SK-N-SH (cell line): ENCODE results near the gene S100P. TPM values are rescaled to one million over a fixed set of nuclear protein-coding genes. Genes with fewer than 3 reads are reported as not detected.

Source experiments
- CTCF ChIA-PET: fragments of 300-600, 350-600 bp; formaldehyde crosslinking; extraction: SDS; loops from one replicate; lab custom pipeline; 2021; lab: Yijun Ruan, JAX
- POLR2A ChIA-PET: fragments of 350-600 bp; sonication (Branson Sonifier 250); formaldehyde crosslinking; extraction: SDS; loops from one replicate; lab custom pipeline; 2020; ENCODE audit warnings: antibody characterized with exemption, inconsistent platforms; lab: Yijun Ruan, JAX
- DNase-seq: peaks from one replicate; pipeline ENCODE4 v3.0.0; 2012
- H2AFZ ChIP-seq: fragments of 200-600 bp; sonication (generic); 2 replicates; pipeline ENCODE4 v1.8.1; 2016; ENCODE audit warnings: antibody characterized with exemption, mild to moderate bottlenecking, low read depth
- H3F3A ChIP-seq: fragments of 200-600 bp; sonication (generic); replicated peaks from 2 replicates; pipeline ENCODE3; 2016; ENCODE audit warnings: antibody characterized with exemption, mild to moderate bottlenecking; ENCODE audit not compliant: insufficient read depth
- H3K27ac ChIP-seq, 2 experiments: fragments of 200-500 bp in 1 of 2; fragments of 200-600 bp in 1 of 2; sonication (Bioruptor generic) in 1 of 2; sonication (generic), shearing (Covaris generic) in 1 of 2; 2 replicates each; pipeline versions ENCODE4 v1.5.1 to v1.6.1; 2014 to 2016; ENCODE audit warnings: low read depth in 2 of 2, inconsistent platforms in 1 of 2, low read length in 1 of 2, mild to moderate bottlenecking in 1 of 2, mixed read lengths in 1 of 2
- H3K27me3 ChIP-seq: fragments of 200-600 bp; sonication (generic), shearing (Covaris generic); 2 replicates; pipeline ENCODE4 v1.6.1; 2016; ENCODE audit warnings: mixed run types; ENCODE audit not compliant: insufficient read depth
- H3K36me3 ChIP-seq, 2 experiments: fragments of 200-500 bp in 1 of 2; fragments of 200-600 bp in 1 of 2; sonication (Bioruptor generic) in 1 of 2; sonication (generic) in 1 of 2; replicated peaks in 1 of 2; 2 replicates each; pipeline versions ENCODE3 to v1.5.1; 2014 to 2016; ENCODE audit warnings: low read length in 1 of 2, mild to moderate bottlenecking in 1 of 2; ENCODE audit not compliant: insufficient read depth in 2 of 2, control insufficient read depth in 1 of 2
- H3K4me1 ChIP-seq, 2 experiments: fragments of 200-500 bp in 1 of 2; fragments of 200-600 bp in 1 of 2; sonication (Bioruptor generic) in 1 of 2; sonication (generic), shearing (Covaris generic) in 1 of 2; 2 replicates each; pipeline versions ENCODE4 v1.5.1 to v1.6.1; 2014 to 2016; ENCODE audit warnings: low read depth in 1 of 2, low read length in 1 of 2, mixed run types in 1 of 2; ENCODE audit not compliant: insufficient read depth in 2 of 2, control insufficient read depth in 1 of 2
- H3K4me2 ChIP-seq: fragments of 200-600 bp; sonication (generic), shearing (Covaris generic); 2 replicates; pipeline ENCODE4 v1.6.1; 2017; ENCODE audit warnings: mixed run types
- H3K4me3 ChIP-seq, 2 experiments: fragments of 200-500 bp in 1 of 2; fragments of 200-600 bp in 1 of 2; sonication (Bioruptor generic) in 1 of 2; sonication (generic), shearing (Covaris generic) in 1 of 2; 2 replicates each; pipeline versions ENCODE4 v1.5.1 to v1.8.1; 2014 to 2016; ENCODE audit warnings: low read depth in 2 of 2, inconsistent platforms in 1 of 2, low read length in 1 of 2, mild to moderate bottlenecking in 1 of 2, mixed read lengths in 1 of 2, moderate library complexity in 1 of 2
- H3K79me2 ChIP-seq: fragments of 200-600 bp; sonication (generic); 2 replicates; pipeline ENCODE4 v1.8.1; 2017; ENCODE audit warnings: mild to moderate bottlenecking; ENCODE audit not compliant: insufficient read depth
- H3K9ac ChIP-seq: fragments of 200-600 bp; sonication (generic); 2 replicates; pipeline ENCODE4 v1.6.1; 2017; ENCODE audit warnings: mixed run types
- H3K9me2 ChIP-seq: fragments of 200-600 bp; sonication (generic); 2 replicates; pipeline ENCODE4 v1.6.1; 2017; ENCODE audit warnings: mixed run types
- H3K9me3 ChIP-seq: fragments of 200-600 bp; sonication (generic); 2 replicates; pipeline ENCODE4 v1.6.1; 2017; ENCODE audit warnings: mixed run types, mild to moderate bottlenecking, moderate library complexity
- H4K20me1 ChIP-seq: fragments of 200-600 bp; sonication (generic); 2 replicates; pipeline ENCODE4 v1.6.1; 2017; ENCODE audit warnings: mild to moderate bottlenecking, mixed run types; ENCODE audit not compliant: insufficient read depth
- CHD2 ChIP-seq: fragments of 150-350 bp; IDR thresholded peaks from 2 replicates; pipeline ENCODE4 v1.6.1; 2018; ENCODE audit warnings: low read length; ENCODE audit not compliant: partially characterized antibody
- ELF1 ChIP-seq: IDR thresholded peaks from 2 replicates; pipeline ENCODE4 v1.4.0; 2012
- EP300 ChIP-seq, 2 experiments: IDR thresholded peaks; 2 replicates each; pipeline versions ENCODE4 v1.4.0 to v1.6.1; 2012; ENCODE audit warnings: borderline replicate concordance in 1 of 2, low read depth in 1 of 2, low read length in 1 of 2
- FOXM1 ChIP-seq: IDR thresholded peaks from 2 replicates; pipeline ENCODE4 v1.4.0; 2012; ENCODE audit warnings: low read depth, mild to moderate bottlenecking
- JUND ChIP-seq: IDR thresholded peaks from 2 replicates; pipeline ENCODE4 v1.4.0; 2012
- MEF2A ChIP-seq: IDR thresholded peaks from 2 replicates; pipeline ENCODE4 v1.4.0; 2012; ENCODE audit warnings: low read depth, borderline replicate concordance
- NFIC ChIP-seq: IDR thresholded peaks from 2 replicates; pipeline ENCODE4 v1.4.0; 2012; ENCODE audit warnings: borderline replicate concordance
- NRF1 ChIP-seq: IDR thresholded peaks from 2 replicates; pipeline ENCODE4 v1.6.1; 2012; ENCODE audit warnings: low read depth, mild to moderate bottlenecking, low read length
- POLR2AphosphoS5 ChIP-seq: IDR thresholded peaks from 2 replicates; pipeline ENCODE4 v1.6.1; 2012; ENCODE audit warnings: low read depth, low read length
- RAD21 ChIP-seq: IDR thresholded peaks from 2 replicates; pipeline ENCODE4 v1.6.1; 2012; ENCODE audit warnings: mild to moderate bottlenecking, low read length
- RCOR1 ChIP-seq: fragments of 150-350 bp; IDR thresholded peaks from 2 replicates; pipeline ENCODE4 v1.6.1; 2017; ENCODE audit warnings: antibody characterized with exemption, low read length
- RFX5 ChIP-seq: IDR thresholded peaks from 2 replicates; pipeline ENCODE4 v1.6.1; 2012; ENCODE audit warnings: mild to moderate bottlenecking, improper control_type of control experiment, low read length
- RXRA ChIP-seq: IDR thresholded peaks from 2 replicates; pipeline ENCODE4 v1.4.0; 2012; ENCODE audit warnings: low read depth, mild to moderate bottlenecking, borderline replicate concordance
- SIN3A ChIP-seq: IDR thresholded peaks from 2 replicates; pipeline ENCODE4 v1.6.1; 2012; ENCODE audit warnings: low read depth, mild to moderate bottlenecking, low read length, moderate library complexity, borderline replicate concordance
- TAF1 ChIP-seq: IDR thresholded peaks from 2 replicates; pipeline ENCODE4 v1.6.1; 2012; ENCODE audit warnings: low read depth, mild to moderate bottlenecking, low read length, moderate library complexity, borderline replicate concordance
- TCF12 ChIP-seq: IDR thresholded peaks from 2 replicates; pipeline ENCODE4 v1.4.0; 2012
- TEAD4 ChIP-seq: IDR thresholded peaks from 2 replicates; pipeline ENCODE4 v1.4.0; 2012; ENCODE audit warnings: mild to moderate bottlenecking, borderline replicate concordance; ENCODE audit not compliant: insufficient read depth
- YY1 ChIP-seq: IDR thresholded peaks from 2 replicates; pipeline ENCODE4 v1.4.0; 2012; ENCODE audit warnings: low read depth, mild to moderate bottlenecking
- WGBS: methylation state at CpG from one replicate; pipeline ENCODE4 v1.1.6; 2017; ENCODE audit warnings: low lambda C conversion rate; 5-methylcytosine and 5-hydroxymethylcytosine counted together
- polyA plus RNA-seq, 3 experiments: library from polyadenylated mRNA; depleted of rRNA; stranded (reverse); fragments of >200 nt; gene quantifications; 2 replicates each; pipeline ENCODE4 v1.2.3, GENCODE V29; 2012
- TF ChIP-seq, protein P1 (sequence below): IDR thresholded peaks from 2 replicates; pipeline ENCODE4 v1.4.0; 2012; ENCODE audit warnings: low read depth
- TF ChIP-seq, protein P2 (sequence below): IDR thresholded peaks from 2 replicates; pipeline ENCODE4 v1.4.0; 2012; ENCODE audit warnings: low read depth, borderline replicate concordance
- TF ChIP-seq, protein P3 (sequence below): fragments of 200-600 bp; sonication (generic); IDR thresholded peaks from 2 replicates; pipeline ENCODE4 v1.6.1; 2017; ENCODE audit warnings: antibody characterized with exemption, mild to moderate bottlenecking, moderate library complexity
- TF ChIP-seq, protein P4 (sequence below): IDR thresholded peaks from 2 replicates; pipeline ENCODE4 v1.4.0; 2012; ENCODE audit warnings: low read depth, borderline replicate concordance

Gene S100P
- polyA plus RNA-seq, 1 of the 3 experiments (the other 2 are of a cell fraction), result not detected

DNA sequence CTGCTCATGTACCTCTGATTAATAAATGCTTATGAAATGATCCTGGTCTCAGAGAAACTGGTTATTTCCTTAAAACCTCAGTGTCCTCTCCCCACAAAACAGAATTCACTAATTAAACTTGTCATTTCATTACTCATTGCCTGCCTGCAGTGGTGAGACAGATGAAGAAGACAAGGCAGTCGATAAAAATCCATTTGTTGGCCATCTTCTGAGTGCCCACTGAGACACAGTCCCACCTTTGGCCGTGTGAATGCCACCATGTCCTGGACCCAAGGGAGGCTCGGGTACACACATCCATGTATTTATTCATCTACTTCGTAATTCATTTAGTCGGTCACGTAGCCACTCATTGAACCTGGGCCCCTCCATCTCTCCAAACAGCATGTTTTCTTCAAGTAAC lies 3.5 kb downstream of the S100P start:
- H3K4me2 ChIP-seq, result no peak overlapping the region
- no peaks in the 10 kb centered on the region for H3K9me2 ChIP-seq
- peaks cover 0 to 19% of the 10 kb centered on the region in 2 experiments; a peak in 1 of 4 replicates for H3K4me1 ChIP-seq
- no peaks in the 10 kb centered on the region for H4K20me1 ChIP-seq
- H3K9me3 ChIP-seq, result no peaks in the 10 kb centered on the region
- H2AFZ ChIP-seq, result no peak overlapping the region
- peaks cover 4% of the 10 kb centered on the region; the same call in 1 of the 2 replicates for H3K79me2 ChIP-seq
- DNase-seq, result no peak
- no peak for TF ChIP-seq SIN3A
- TF ChIP-seq TEAD4, result no peak
- TF ChIP-seq POLR2AphosphoS5, result no peak
- H3F3A ChIP-seq, result no peaks in the 10 kb centered on the region
- no peak overlapping the region for H3K9ac ChIP-seq
- WGBS, result 91% methylated on average over 6 of the region's 6 CpGs
- H3K36me3 ChIP-seq, result no peaks in the 10 kb centered on the region
- POLR2A ChIA-PET, result no interaction called here
- no peak overlapping the region for H3K27ac ChIP-seq
- CTCF ChIA-PET, result no interaction called here
- H3K4me3 ChIP-seq, result no peak overlapping the region
- H3K27me3 ChIP-seq, result no peaks in the 10 kb centered on the region

DNA sequence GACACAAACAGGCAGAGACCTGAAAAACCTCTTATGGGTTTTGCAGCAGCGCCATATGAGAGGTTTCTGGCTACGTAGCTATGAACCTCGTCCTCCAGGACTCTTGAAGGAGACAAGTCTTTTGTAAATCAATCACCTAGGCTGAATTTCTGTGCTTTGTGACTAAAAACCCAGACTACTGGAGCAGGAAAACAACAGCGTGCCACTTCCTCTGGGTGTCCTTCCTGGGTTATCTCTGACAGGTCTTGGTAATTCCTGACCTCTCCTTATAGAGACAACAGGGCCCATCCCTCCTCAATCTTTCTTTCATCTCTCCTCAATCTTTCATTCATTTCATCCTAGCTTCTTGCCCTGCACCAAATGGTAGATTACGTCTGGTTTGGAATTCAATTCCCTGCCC lies 5.7 kb downstream of the S100P start:
- Histone ChIP-seq H3K4me3 (no peak overlapping the region), H3K36me3 (peaks cover 8 to 10% of the 10 kb centered on the region in 2 experiments), H3K9ac (no peak overlapping the region), H3K27ac (no peak overlapping the region), H3K9me3 (no peaks in the 10 kb centered on the region), H3F3A (no peaks in the 10 kb centered on the region), H3K79me2 (peaks cover 26% of the 10 kb centered on the region), H2AFZ (no peak overlapping the region), H4K20me1 (no peaks in the 10 kb centered on the region), H3K4me1 (peaks cover 0 to 14% of the 10 kb centered on the region in 2 experiments; a peak in 1 of 4 replicates), H3K9me2 (no peaks in the 10 kb centered on the region), H3K27me3 (no peaks in the 10 kb centered on the region), H3K4me2 (no peak overlapping the region)
- CTCF ChIA-PET, result interaction anchor here (1.3 kb wide), 1 partner anchor 35 kb away, joined by 4 read pairs; no protein-coding TSS in a partner anchor
- 83% methylated on average over 5 of the region's 5 CpGs for WGBS
- TF ChIP-seq TAF1 (no peak), MEF2A (no peak), RXRA (no peak), NFIC (no peak), TCF12 (no peak), RFX5 (no peak), RCOR1 (no peak), EP300 (IDR thresholded peaks at IDR 0.05; ENCODE audit: borderline replicate concordance in 1 of 2, low read depth in 1 of 2, low read length in 1 of 2) (no peak), JUND (no peak), POLR2AphosphoS5 (no peak), NRF1 (no peak), CHD2 (no peak), YY1 (no peak), RAD21 (no peak), FOXM1 (no peak), ELF1 (no peak)
- TF ChIP-seq, protein P1, sequence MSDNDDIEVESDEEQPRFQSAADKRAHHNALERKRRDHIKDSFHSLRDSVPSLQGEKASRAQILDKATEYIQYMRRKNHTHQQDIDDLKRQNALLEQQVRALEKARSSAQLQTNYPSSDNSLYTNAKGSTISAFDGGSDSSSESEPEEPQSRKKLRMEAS, result no peak
- TF ChIP-seq, protein P2, sequence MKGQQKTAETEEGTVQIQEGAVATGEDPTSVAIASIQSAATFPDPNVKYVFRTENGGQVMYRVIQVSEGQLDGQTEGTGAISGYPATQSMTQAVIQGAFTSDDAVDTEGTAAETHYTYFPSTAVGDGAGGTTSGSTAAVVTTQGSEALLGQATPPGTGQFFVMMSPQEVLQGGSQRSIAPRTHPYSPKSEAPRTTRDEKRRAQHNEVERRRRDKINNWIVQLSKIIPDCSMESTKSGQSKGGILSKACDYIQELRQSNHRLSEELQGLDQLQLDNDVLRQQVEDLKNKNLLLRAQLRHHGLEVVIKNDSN, result no peak
- TF ChIP-seq, protein P3, sequence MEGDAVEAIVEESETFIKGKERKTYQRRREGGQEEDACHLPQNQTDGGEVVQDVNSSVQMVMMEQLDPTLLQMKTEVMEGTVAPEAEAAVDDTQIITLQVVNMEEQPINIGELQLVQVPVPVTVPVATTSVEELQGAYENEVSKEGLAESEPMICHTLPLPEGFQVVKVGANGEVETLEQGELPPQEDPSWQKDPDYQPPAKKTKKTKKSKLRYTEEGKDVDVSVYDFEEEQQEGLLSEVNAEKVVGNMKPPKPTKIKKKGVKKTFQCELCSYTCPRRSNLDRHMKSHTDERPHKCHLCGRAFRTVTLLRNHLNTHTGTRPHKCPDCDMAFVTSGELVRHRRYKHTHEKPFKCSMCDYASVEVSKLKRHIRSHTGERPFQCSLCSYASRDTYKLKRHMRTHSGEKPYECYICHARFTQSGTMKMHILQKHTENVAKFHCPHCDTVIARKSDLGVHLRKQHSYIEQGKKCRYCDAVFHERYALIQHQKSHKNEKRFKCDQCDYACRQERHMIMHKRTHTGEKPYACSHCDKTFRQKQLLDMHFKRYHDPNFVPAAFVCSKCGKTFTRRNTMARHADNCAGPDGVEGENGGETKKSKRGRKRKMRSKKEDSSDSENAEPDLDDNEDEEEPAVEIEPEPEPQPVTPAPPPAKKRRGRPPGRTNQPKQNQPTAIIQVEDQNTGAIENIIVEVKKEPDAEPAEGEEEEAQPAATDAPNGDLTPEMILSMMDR, result no peak
- TF ChIP-seq, protein P4, sequence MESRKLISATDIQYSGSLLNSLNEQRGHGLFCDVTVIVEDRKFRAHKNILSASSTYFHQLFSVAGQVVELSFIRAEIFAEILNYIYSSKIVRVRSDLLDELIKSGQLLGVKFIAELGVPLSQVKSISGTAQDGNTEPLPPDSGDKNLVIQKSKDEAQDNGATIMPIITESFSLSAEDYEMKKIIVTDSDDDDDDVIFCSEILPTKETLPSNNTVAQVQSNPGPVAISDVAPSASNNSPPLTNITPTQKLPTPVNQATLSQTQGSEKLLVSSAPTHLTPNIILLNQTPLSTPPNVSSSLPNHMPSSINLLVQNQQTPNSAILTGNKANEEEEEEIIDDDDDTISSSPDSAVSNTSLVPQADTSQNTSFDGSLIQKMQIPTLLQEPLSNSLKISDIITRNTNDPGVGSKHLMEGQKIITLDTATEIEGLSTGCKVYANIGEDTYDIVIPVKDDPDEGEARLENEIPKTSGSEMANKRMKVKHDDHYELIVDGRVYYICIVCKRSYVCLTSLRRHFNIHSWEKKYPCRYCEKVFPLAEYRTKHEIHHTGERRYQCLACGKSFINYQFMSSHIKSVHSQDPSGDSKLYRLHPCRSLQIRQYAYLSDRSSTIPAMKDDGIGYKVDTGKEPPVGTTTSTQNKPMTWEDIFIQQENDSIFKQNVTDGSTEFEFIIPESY, result no peak
- no peak for DNase-seq
- POLR2A ChIA-PET, result interaction anchor here (0.6 kb wide), 1 partner anchor 288 kb away, joined by 3 read pairs; no protein-coding TSS in a partner anchor
